CD4-positive, CD25-positive, alpha-beta regulatory T cell (primary cell): ENCODE results near the gene NHSL1. TPM values are rescaled to one million over a fixed set of nuclear protein-coding genes. Genes with fewer than 3 reads are reported as not detected.

ENCODE experiments used
- ATAC-seq, 2 donors: fragments of 150-1000 bp; cut with Tn5 transposase; one replicate each; pipeline ENCODE4 v1.10.0; 2021; ENCODE audit warnings: low read depth in 2 of 2, moderate number of reproducible peaks in 2 of 2, moderate library complexity in 1 of 2
- DNase-seq, 3 donors: peaks; one replicate each; pipeline versions ENCODE4 v3.0.0 to v3.0.0-alpha.2; 2012 to 2022; ENCODE audit warnings: mixed read lengths in 1 of 3
- H3K27ac ChIP-seq: one replicate; pipeline ENCODE4 v1.7.0; 2013; ENCODE audit warnings: mild to moderate bottlenecking, low read length; ENCODE audit not compliant: insufficient read depth, poor library complexity, severe bottlenecking
- H3K27me3 ChIP-seq: one replicate; pipeline ENCODE4 v1.7.0; 2013; ENCODE audit warnings: low read length; ENCODE audit not compliant: control insufficient read depth, insufficient read depth
- H3K36me3 ChIP-seq: one replicate; pipeline ENCODE4 v1.7.0; 2013; ENCODE audit warnings: mild to moderate bottlenecking, low read length, moderate library complexity; ENCODE audit not compliant: control insufficient read depth, insufficient read depth
- H3K4me1 ChIP-seq: 2 replicates; pipeline ENCODE4 v1.7.0; 2013; ENCODE audit warnings: mild to moderate bottlenecking, low read length; ENCODE audit not compliant: insufficient read depth, control insufficient read depth, poor library complexity, severe bottlenecking
- H3K4me3 ChIP-seq: one replicate; pipeline ENCODE4 v1.7.0; 2013; ENCODE audit warnings: low read depth, mild to moderate bottlenecking, low read length, moderate library complexity
- H3K9me3 ChIP-seq, 2 experiments: 1 replicate in 1 of 2; 2 replicates in 1 of 2; pipeline ENCODE4 v1.7.0; 2013; ENCODE audit warnings: low read length in 2 of 2, mild to moderate bottlenecking in 1 of 2, moderate library complexity in 1 of 2; ENCODE audit not compliant: control insufficient read depth in 2 of 2
- H3K27ac Mint-ChIP-seq, 3 donors: one replicate each; pipeline ENCODE4 v1.8.0; 2020 to 2022; ENCODE audit warnings: mild to moderate bottlenecking in 3 of 3, mixed read lengths in 3 of 3, moderate library complexity in 2 of 3
- H3K27me3 Mint-ChIP-seq: one replicate; pipeline ENCODE4 v1.8.0; 2022; ENCODE audit warnings: mild to moderate bottlenecking, mixed read lengths
- H3K36me3 Mint-ChIP-seq: one replicate; pipeline ENCODE4 v1.8.0; 2020; ENCODE audit warnings: mixed read lengths
- H3K4me1 Mint-ChIP-seq, 4 donors: one replicate each; pipeline ENCODE4 v1.8.0; 2020 to 2022; ENCODE audit warnings: mixed read lengths in 4 of 4, mild to moderate bottlenecking in 1 of 4
- H3K4me3 Mint-ChIP-seq, 4 donors: one replicate each; pipeline ENCODE4 v1.8.0; 2020 to 2022; ENCODE audit warnings: mild to moderate bottlenecking in 4 of 4, mixed read lengths in 4 of 4, moderate library complexity in 3 of 4
- H3K9me3 Mint-ChIP-seq, 7 donors: one replicate each; pipeline ENCODE4 v1.8.0; 2020 to 2022; ENCODE audit warnings: mixed read lengths in 7 of 7, mild to moderate bottlenecking in 3 of 7, moderate library complexity in 2 of 7
- polyA plus RNA-seq, 4 donors: library from polyadenylated mRNA; unstranded; fragments of 300-500 nt; fragmentation: Illumina TruSeq; gene quantifications; one replicate each; pipeline ENCODE4 v1.2.3, GENCODE V29; 2021
- total RNA-seq: library from RNA; stranded (reverse); gene quantifications from one replicate; pipeline ENCODE4 v1.2.3, GENCODE V29; 2022

Gene NHSL1
- total and polyA plus RNA-seq, 5 donors from 2014 or later = 0.03 TPM; not detected in 4

- Histone ChIP-seq H3K36me3 (peaks cover 84% of the 10 kb centered on the region), H3K9me3 (no peaks in the 10 kb centered on the region), H3K4me1 (peaks cover 7% of the 10 kb centered on the region), H3K27me3 (no peaks in the 10 kb centered on the region), H3K4me3 (no peak overlapping the region), H3K27ac (no peak overlapping the region)
- H3K36me3 Mint-ChIP-seq = peaks cover 76% of the 10 kb centered on the region
- DNase-seq (no peak), ATAC-seq (no peak)
- peaks cover 6 to 26% (median 14%) of the 10 kb centered on the region in 4 donors for H3K4me1 Mint-ChIP-seq
- no peak overlapping the region for H3K4me3 Mint-ChIP-seq
- H3K27me3 Mint-ChIP-seq = peaks cover 4% of the 10 kb centered on the region
- no peak overlapping the region for H3K27ac Mint-ChIP-seq
- H3K9me3 Mint-ChIP-seq = peaks cover 0 to 2% (median 0%) of the 10 kb centered on the region in 7 donors
These were observed 84.2 kb downstream of the NHSL1 start for GRCh38 chr6:138415125-138415524.

GRCh38 chr6:138410972-138411880, 88.1 kb downstream of the NHSL1 start:
- H3K4me1 Mint-ChIP-seq = peaks cover 6 to 51% (median 41%) of the 10 kb centered on the region in 4 donors
- H3K36me3 Mint-ChIP-seq = peaks cover 71% of the 10 kb centered on the region
- no peak overlapping the region for H3K4me3 Mint-ChIP-seq
- H3K36me3 ChIP-seq = peaks cover 91% of the 10 kb centered on the region
- peaks cover 16% of the 10 kb centered on the region for H3K4me1 ChIP-seq
- ATAC-seq (peak in 1 of 2 donors; percentile 28), DNase-seq (peak in 1 of 3 donors; percentile 63)
- H3K4me3 ChIP-seq = no peak overlapping the region
- peak overlapping the region; percentile 39 for H3K27ac ChIP-seq
- H3K9me3 Mint-ChIP-seq = no peaks in the 10 kb centered on the region
- H3K9me3 ChIP-seq = no peaks in the 10 kb centered on the region
- H3K27ac Mint-ChIP-seq = peak overlapping the region in 2 of 3 donors; percentile 57 to 83
- H3K27me3 Mint-ChIP-seq = peaks cover under 1% of the 10 kb centered on the region
- H3K27me3 ChIP-seq = no peaks in the 10 kb centered on the region

GRCh38 chr6:138410048-138410735, 89.1 kb downstream of the NHSL1 start:
- peaks cover 73% of the 10 kb centered on the region for H3K36me3 Mint-ChIP-seq
- Histone ChIP-seq H3K27me3 (no peaks in the 10 kb centered on the region), H3K36me3 (peaks cover 89% of the 10 kb centered on the region)

GRCh38 chr6:138406443-138406842, 92.9 kb downstream of the NHSL1 start:
- H3K27ac Mint-ChIP-seq = peak overlapping the region; percentile 39 to 74 (median 45)
- peak in 1 of 3 donors; percentile 59 for DNase-seq
- no peak for ATAC-seq
- no peaks in the 10 kb centered on the region for H3K9me3 Mint-ChIP-seq
- Histone ChIP-seq H3K27ac (peak overlapping the region; percentile 84), H3K36me3 (peaks cover 59% of the 10 kb centered on the region), H3K4me3 (no peak overlapping the region), H3K9me3 (no peaks in the 10 kb centered on the region), H3K4me1 (peaks cover 40% of the 10 kb centered on the region), H3K27me3 (no peaks in the 10 kb centered on the region)
- H3K36me3 Mint-ChIP-seq = peaks cover 49% of the 10 kb centered on the region
- H3K4me3 Mint-ChIP-seq = peak overlapping the region; percentile 61 to 92 (median 90)
- H3K27me3 Mint-ChIP-seq = no peaks in the 10 kb centered on the region
- peaks cover 14 to 70% (median 53%) of the 10 kb centered on the region in 4 donors for H3K4me1 Mint-ChIP-seq

More at GRCh38 chr6:138410048-138410735, 89.1 kb downstream of the NHSL1 start:
- DNase-seq = no peak
- Mint-ChIP-seq H3K4me3 (peak overlapping the region in 3 of 4 donors; percentile 20 to 32 (median 24)), H3K9me3 (no peaks in the 10 kb centered on the region), H3K27ac (peak overlapping the region in 1 of 3 donors; percentile 3), H3K27me3 (no peaks in the 10 kb centered on the region), H3K4me1 (peaks cover 12 to 60% (median 51%) of the 10 kb centered on the region in 4 donors)
- no peak for ATAC-seq
- no peaks in the 10 kb centered on the region for H3K9me3 ChIP-seq
- peaks cover 25% of the 10 kb centered on the region for H3K4me1 ChIP-seq
- H3K27ac ChIP-seq = peak overlapping the region; percentile 24
- H3K4me3 ChIP-seq = no peak overlapping the region

- peaks cover 36% of the 10 kb centered on the region for H3K4me1 ChIP-seq
- peak overlapping the region; percentile 82 for H3K4me3 ChIP-seq
- H3K4me3 Mint-ChIP-seq = peak overlapping the region; percentile 89 to 95 (median 91)
- H3K36me3 ChIP-seq = peaks cover 54% of the 10 kb centered on the region
- no peaks in the 10 kb centered on the region for H3K9me3 ChIP-seq
- H3K27me3 ChIP-seq = no peaks in the 10 kb centered on the region
- H3K27me3 Mint-ChIP-seq = no peaks in the 10 kb centered on the region
- ATAC-seq (no peak), DNase-seq (no peak)
- H3K27ac Mint-ChIP-seq = peak overlapping the region; percentile 39 to 91 (median 74)
- H3K27ac ChIP-seq = peak overlapping the region; percentile 84
- H3K36me3 Mint-ChIP-seq = peaks cover 44% of the 10 kb centered on the region
- peaks cover 14 to 65% (median 48%) of the 10 kb centered on the region in 4 donors for H3K4me1 Mint-ChIP-seq
- H3K9me3 Mint-ChIP-seq = no peaks in the 10 kb centered on the region
These were observed 93.4 kb downstream of the NHSL1 start for GRCh38 chr6:138405816-138406413.

- peaks cover 14 to 57% (median 39%) of the 10 kb centered on the region in 4 donors for H3K4me1 Mint-ChIP-seq
- peak overlapping the region; percentile 89 to 95 (median 91) for H3K4me3 Mint-ChIP-seq
- DNase-seq (peak; percentile 20 to 54 (median 48)), ATAC-seq (peak; percentile 13 to 17)
- peaks cover 43% of the 10 kb centered on the region for H3K36me3 ChIP-seq
- H3K4me1 ChIP-seq = peaks cover 33% of the 10 kb centered on the region
- H3K9me3 ChIP-seq = no peaks in the 10 kb centered on the region
- peak overlapping the region; percentile 82 for H3K4me3 ChIP-seq
- peak overlapping the region; percentile 84 for H3K27ac ChIP-seq
- H3K9me3 Mint-ChIP-seq = no peaks in the 10 kb centered on the region
- peak overlapping the region; percentile 74 to 94 (median 91) for H3K27ac Mint-ChIP-seq
- H3K27me3 Mint-ChIP-seq = peaks cover 5% of the 10 kb centered on the region
- H3K27me3 ChIP-seq = no peaks in the 10 kb centered on the region
- H3K36me3 Mint-ChIP-seq = peaks cover 35% of the 10 kb centered on the region
These were observed 94.5 kb downstream of the NHSL1 start for GRCh38 chr6:138404666-138405337.
